ENCODE measurements around the gene PLK3.
A peak's percentile ranks its signal among the peaks of the same experiment; 100 is the strongest.
"Not testable (repeated sequence)": the region's sequence is repeated elsewhere in the genome, so short reads cannot be mapped to it uniquely, and the experiment has no call there.

Gene PLK3

DNA sequence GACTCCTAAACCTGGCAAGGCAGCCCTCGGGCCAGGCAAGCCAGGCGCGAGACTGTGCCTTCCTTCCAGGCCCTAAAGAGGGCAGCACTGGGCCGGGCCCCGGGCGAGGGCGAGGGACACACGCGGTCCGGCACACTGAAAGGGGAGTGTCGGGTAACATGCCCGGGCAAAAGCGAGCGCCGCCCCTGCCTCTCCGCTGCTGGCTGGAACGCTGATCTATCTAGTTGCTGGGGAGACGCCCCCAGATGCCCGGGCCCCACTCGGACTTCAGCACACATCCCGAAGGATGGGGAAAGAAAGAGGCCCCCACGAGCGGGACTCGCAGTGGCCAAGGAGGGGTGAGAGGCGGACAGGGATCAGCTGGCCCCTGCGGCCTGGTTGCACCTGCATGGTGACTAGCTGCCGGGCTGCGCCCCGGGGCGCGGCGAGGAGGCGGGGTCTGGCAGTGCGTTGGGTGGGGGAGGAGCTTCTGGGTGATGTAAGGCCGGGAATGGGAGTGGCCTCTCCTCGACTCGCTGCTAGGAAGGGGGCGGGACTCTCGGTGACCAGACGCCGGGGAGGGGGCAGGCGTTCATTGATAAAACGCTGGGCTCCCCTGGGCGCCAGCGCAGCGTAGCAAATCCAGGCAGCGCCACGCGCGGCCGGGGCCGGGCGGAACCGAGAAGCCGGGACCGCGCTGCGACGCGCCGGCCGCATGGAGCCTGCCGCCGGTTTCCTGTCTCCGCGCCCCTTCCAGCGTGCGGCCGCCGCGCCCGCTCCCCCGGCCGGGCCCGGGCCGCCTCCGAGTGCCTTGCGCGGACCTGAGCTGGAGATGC is at the start of gene PLK3:
Gene PLK3 (plus strand): TSS at position 608 of the 815 bp plus-strand sequence. CDS start 87 bp downstream, at position 695.
- FAIRE-seq: peak; percentile 98

DNA sequence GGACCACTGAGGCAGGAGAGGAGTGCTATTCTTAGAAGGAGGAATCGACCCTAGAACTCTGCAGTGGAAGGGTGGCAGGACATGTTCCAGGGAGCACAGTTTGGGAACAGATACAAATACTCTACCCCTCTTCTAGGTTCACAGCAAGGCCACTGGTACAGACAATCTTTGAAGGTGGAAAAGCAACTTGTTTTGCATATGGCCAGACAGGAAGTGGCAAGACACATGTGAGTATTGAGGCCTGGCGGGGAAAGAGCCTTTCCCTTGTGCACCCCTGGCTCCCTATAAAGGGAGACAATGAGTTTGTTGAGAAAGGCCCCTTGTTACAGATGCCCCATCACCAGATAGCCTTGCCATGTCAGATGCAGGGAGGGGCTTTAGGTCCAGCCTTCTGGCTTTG is 42.8 kb upstream of the PLK3 start:
- FAIRE-seq: no peak

DNA sequence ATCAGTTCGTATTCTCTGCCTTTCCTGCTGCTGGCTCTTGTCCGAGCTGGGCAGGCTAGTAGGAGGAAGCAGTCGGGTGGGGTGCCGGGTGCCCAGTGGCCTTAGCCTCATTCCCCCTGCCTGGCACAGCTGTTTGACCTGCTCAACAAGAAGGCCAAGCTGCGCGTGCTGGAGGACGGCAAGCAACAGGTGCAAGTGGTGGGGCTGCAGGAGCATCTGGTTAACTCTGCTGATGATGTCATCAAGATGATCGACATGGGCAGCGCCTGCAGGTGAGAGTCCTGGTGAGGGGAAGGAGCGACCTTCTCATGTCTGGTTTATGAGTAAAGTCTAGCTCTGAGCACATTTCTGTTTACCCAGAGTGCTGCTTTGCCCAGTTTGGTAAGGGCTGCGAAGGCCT is 41.1 kb upstream of the PLK3 start:
- no peak for FAIRE-seq

DNA sequence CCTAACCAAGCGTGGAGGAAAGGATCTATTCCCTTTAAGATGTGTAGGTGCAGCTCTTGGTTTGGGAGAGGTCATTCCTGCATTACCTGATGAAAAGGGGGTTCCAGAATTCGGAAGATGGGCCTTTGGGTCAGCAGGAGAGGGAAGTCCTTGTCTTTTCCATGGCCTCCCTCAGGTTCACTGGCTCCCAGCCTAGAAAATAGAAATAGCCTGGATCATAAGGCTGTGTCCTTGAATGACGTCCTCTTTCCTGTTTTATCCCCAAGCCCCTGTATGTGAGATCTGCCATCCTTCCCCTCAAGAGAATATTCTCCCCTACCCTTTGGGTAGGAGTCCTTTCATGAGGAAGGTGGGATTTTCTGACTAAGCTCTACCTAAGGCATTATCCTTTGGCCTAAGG is 39.3 kb upstream of the PLK3 start:
- no peak for FAIRE-seq

DNA sequence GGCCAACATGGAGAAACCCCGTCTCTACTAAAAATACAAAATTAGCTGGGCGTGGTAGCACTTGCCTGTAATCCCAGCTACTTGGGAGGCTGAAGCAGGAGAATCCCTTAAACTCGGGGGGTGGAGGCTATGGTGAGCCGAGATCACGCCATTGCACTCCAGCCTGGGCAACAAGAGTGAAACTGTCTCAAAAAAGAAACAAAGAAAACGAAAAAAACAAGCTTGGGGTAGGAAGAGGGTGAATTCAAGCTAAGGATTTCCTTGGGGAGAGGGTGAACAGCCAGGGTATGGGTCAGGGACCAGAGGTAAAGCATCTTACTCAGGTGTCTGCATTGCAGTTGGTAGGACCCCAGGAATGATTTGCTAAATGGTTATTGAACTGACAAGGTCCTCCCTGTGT is 33.8 kb upstream of the PLK3 start:
- not testable (repeated sequence) for FAIRE-seq

DNA sequence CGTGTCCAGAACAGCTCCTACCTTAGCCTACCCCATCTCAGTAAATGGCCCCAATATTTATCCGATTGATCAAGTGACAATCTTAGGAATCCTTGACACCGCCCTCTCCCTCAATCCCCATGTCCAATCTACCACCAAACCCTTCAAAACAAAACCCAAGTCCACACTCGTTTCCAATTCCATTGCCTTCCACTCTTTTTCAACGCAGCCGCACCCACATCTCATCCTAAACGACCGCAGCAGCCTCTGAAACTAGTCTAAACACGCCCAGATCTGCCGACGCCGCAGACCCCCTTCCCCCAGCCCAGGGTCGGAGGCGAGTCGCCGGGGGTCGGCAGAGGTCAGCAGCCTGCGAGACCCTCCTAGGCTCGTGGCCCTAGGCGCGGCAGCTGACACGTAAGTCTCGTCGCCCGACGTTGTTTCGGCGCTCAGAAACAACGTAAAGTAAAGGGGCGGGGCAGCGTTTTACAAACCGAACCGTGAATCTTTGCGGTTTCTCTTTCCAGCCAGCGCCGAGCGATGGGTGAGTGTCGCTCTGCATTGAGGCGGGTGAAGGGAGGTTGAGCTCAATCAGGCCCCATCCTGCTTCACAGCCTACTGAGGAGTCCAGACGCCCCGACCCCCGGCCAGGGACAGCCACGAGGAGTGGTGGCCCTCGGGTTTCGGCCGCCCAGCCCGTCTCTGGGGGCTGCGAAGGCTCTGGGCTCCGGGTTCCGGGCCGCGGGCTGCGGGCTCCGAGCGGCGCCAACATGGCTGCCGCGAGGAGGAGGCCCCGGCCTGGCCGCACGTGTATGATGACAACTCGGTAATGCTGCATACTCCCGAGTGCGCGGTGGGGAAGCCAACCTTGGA is 24.9 kb upstream of the PLK3 start, which contains the start of gene RPS8:
Gene RPS8 (plus strand): TSS at position 463 of the 852 bp plus-strand sequence. CDS start 57 bp downstream, at position 520.
- FAIRE-seq: peak; percentile 72

DNA sequence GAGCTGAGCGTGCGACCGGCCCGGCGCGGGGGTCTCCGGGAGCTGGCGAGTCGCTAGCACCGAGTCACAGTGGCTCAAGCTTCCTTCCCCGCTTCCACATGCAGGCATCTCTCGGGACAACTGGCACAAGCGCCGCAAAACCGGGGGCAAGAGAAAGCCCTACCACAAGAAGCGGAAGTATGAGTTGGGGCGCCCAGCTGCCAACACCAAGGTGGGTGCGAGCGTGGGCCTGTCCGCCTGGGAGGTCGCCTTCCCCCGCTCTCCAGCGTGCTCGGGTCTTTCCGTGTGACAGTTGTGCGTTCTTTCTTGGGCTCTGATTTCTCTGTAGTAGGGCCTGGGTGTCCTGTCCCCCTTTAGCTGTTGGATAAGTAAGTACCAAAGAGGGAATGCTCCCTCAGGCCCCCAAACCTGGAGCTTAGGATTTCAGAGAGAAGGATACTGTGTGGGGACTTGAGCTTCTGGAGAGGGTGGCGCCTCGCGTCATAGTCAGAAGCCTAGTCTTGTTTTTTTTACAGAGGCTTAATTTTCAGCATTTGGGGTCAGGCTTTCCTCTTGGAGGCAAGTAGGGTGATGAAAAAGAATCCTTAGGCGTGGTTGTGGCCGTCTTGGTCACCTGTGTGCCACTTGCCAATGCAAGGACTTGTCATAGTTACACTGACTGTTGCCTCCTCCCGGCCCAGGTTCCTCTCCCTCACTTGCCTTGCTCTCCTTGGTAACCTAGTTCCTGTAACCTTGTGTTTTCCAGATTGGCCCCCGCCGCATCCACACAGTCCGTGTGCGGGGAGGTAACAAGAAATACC is 24.0 kb upstream of the PLK3 start:
- FAIRE-seq: no peak

DNA sequence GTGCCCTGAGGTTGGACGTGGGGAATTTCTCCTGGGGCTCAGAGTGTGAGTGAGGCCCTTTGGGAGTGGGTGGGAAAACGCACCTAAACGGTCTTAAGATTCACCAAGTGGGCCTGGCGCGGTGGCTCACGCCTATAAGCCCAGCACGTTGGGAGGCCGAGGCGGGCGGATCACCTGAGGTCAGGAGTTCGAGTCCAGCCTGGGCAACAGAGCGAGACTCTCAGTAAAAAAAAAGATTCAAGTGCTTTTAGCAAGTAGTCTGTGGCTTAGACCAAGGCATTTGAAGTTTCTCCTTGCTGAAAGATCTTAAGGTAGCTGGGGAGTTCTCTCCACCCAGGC is 23.5 kb upstream of the PLK3 start:
- no peak for FAIRE-seq

DNA sequence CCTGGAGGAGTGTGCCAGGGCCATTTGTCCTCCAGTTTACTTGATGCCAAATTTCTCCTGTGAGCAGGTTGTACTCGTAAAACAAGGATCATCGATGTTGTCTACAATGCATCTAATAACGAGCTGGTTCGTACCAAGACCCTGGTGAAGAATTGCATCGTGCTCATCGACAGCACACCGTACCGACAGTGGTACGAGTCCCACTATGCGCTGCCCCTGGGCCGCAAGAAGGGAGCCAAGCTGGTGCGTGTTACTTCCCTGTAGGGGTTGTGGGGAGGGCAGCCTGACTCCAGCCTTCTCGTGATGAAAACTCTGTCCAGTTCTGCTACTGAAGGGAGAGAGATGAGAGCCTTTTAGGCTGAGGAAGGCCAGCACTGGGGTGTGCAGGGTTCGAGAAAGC is 22.6 kb upstream of the PLK3 start:
- FAIRE-seq: no peak

DNA sequence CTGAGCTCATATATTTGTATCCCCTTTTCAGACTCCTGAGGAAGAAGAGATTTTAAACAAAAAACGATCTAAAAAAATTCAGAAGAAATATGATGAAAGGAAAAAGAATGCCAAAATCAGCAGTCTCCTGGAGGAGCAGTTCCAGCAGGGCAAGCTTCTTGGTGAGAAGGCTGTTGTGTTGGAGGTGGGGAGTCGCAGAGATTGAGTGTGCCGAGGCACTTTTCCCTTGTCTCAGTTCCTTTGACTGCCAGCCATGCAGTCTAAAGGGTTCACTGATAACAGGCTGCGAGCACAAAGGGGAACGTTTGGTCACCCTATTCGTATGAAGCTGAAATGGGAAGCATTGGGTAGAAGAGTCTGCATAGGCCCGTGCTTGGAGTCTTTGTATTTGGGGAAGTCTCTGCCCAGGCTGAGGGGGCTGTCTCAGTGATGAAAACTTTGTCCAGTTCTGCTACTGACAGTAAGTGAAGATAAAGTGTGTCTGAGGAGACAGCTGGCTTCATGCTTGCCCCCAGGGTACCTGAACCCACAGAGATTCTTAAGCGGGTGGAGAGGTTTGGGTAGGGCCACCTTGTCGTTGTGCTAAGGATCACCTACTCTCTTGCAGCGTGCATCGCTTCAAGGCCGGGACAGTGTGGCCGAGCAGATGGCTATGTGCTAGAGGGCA is 22.1 kb upstream of the PLK3 start:
- no peak for FAIRE-seq

DNA sequence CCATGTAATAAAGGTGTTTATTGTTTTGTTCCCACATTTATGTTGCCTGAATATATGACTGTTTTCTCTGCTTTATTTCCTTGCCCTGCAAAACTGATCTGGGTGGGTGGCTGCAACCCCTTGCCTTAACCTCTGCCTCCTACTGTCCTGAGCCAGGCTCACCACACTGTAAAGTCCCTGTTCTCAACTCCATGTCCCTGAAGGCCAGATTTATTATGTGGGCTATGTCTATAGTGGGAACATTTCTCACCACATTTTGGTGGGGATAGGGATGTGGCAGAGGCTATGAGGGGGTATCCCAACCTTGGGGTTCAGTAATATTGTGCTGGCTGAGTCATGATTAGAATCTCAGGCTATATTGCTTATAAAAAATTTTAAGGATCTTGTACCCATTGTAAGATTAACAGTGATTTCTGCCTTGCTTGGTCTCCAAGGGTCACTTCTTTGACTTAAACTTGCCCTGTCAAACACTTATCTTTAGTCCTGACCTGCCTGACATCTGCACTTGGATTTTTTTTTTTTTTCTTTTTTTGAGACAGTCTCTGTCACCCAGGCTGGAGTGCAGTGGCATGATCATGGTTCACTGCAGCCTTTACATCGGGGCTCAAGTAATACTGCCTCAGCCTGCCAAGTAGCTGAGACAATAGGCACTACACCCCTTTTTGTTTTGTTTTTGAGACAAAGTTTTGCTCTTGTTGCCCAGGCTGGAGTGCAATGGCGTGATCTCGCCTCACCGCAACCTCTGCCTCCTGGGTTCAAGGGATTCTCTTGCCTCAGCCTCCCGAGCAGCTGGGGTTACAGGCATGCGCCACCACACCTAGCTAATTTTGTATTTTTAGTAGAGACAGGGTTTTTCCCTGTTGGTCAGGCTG is 21.2 kb upstream of the PLK3 start:
- no peak for FAIRE-seq

DNA sequence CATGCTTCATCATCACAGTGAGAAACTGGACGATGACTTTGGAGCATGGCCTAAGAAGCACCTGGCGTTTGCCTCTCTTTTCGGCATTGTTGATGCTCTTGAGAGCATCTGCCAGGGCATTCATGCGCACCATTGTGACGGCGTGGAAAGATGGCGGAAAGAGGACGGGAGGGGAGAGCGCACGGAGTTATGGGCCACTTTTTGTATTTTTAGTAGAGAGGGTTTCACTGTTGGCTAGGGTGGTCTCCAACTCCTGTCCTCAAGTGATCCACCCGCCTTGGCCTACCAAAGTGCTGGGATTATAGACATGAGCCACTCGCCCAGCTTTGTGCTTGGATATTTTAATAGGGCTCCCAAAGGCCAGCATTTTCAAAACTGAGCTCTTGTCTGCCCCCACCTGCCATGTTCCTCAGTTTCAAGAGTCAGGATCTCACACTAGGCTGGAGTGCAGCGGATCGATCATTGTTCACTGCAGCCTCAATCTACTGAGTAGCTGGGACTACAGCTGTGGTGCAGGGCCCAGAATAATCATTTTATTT is 19.5 kb upstream of the PLK3 start:
- FAIRE-seq: peak; percentile 46

DNA sequence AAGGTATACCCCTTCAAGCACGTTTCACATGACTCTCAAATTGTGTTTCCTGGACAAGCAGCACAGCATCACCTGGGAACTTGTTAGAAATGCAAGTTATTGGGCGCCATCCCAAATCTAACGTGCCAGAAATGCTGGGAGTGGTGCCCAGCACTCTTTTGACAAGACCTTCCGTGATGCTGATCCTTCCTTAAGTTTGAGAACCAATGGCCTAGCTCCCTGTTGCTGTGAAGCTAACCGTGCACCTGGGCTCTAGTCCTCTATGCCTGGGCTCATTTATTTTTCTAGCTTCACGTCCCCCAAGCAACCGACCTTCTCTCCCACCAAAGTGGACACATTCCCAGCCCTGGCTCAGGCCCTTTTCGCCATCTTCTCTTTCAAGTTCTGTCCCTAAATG is 16.5 kb upstream of the PLK3 start:
- FAIRE-seq: no peak

DNA sequence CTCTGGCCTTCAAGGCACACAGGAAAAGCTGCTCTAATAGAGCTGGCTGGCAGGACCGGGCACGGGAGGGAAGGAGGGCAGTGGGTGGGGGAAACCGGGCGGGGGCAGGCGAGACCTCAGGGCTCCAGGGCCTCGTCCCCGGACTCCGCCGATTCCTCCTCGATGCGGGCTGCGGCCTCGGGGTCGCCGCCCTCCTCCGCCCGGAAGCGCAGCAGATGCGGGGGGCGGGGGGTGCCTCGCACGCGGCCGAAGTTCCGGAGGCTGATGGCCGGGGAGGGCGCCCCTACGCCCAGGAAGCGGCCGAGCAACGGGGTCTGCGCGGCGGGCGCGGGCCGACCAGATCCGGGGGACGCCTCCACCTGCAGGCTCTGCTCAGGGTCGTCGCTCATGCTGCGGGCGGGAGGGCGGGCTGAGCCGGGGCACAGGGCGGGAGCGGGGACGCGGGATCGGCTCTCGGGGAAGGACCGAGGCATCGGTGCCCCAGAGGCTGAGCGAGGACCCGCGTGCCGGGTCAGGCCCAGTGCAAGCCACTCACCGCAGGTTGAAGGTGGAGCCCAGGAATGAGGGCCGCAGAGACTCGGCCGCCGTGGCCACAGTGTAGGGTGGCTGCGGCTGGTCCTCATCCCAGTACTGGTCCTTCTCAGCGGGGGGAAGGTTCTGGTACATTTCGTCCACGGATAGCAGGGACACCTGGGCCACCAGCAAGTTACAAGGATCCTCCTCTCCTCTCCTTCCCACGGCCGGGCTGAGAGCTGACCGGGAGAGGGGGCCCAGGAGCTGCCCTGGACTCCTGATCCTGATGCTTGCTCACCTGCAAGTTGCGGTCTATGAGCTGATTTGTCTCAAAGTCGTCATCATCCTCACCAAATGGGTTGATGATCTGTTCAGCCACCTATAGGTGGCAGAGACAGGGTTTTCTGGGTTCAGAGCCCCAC is 15.8 kb upstream of the PLK3 start:
- no peak for FAIRE-seq

DNA sequence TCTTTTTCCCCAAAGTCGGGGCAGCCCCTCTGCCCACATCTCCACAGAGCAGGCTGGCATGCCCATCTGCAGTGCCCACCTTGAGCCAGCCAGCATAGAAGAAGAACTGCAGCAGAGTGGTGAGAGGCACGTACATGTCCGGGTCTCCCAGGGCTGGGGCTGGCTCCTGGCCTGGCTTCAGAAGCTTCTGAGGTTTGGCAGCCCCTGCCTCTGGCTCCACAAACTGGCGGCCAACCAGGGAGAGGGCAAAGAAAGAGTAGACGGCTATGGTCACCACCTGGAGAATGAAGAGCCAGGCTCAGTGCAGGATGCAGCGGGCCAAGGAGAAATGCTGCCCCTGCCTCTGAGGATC is 15.2 kb upstream of the PLK3 start:
- no peak for FAIRE-seq

DNA sequence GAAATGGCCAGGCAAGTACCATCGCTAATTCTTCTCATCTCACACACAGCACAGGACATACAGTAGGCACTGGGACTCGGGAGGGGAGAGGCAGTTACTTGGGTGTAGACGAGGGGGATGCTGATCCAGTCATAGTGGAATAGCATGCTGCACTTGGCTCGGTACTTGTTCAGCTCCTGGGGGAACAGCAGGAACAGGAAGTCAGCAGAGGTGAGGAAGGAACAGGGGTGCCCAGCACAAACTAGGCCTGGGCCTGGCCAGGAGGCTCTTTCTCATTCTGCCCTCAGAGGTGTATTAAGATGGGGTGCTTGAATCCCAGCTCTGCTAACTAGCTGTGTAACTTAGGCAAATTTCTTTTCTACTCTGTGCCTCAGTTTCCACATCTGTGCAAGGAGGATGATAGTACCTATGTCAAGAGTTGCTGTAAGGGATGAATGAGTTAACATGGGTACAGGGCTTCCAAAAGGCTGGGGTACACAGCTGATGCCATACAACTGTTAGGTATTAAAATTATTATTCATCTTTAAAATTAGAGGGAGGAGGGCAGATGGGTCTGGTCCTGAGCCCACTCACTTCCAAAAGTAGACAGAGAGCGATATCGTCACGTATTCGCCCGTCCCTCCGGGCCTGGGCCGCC is 14.6 kb upstream of the PLK3 start:
- no peak for FAIRE-seq

DNA sequence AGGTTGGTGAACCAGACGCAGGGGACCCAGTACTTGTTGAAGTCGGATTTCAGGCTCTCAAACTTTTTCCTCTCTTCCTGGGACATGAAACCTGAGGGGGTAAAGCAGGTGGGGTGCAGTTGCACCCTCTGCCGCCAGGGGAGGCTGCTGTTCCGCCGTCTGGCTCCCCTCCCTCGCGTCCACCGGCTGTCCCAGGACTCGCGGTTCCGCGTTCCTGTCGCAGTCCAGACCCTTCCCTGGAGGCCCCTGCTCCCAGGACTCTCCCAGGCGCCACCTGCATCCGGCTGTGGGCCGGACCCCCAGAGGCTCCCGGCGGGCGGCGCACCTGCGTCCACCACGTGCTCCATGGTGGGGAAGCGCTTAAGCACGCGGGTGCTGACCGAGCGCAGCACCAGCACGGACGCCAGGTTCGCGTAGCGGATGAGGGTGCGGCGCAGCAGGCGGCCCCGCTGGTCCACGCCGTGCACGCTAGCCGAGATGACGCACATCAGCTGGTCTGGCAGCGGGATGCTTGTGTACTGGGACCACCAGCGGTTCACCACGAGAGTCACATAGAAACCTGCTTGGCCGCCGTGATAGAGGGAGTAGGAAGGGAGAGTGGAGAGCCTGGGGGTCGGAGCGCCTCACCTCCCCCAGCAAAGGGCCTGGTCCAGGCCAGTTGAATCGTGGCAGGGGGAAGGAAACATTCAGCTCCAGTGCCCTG is 13.9 kb upstream of the PLK3 start:
- FAIRE-seq: no peak

DNA sequence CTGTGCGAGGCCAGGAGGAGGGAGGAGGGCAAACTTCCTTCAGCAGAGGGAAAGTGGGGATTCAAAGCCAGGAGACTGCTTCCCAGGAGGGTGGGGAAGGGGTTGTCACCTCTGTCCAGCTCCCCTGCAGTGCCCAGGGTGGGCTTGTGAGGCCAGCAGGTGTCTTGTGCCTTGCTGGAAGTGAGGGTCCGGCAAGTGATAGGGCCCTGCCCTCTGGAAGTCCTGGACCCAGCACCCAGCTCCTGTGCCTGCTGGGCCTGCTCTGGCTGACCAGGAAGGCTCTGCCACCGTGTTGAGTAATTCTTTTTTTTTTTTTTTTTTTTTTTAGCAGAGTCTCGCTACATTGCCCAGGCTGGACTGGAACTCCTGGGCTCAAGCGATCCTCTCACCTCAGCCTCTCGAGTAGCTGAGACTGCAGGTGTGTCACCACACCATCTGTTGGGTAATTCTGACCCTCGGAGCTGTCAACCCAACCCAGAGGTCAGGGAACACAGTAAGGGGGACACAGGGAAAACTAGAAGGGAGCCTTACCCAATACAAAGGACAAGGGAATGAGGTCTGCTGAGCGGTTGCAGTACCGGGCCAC is 13.2 kb upstream of the PLK3 start:
- FAIRE-seq: no peak

DNA sequence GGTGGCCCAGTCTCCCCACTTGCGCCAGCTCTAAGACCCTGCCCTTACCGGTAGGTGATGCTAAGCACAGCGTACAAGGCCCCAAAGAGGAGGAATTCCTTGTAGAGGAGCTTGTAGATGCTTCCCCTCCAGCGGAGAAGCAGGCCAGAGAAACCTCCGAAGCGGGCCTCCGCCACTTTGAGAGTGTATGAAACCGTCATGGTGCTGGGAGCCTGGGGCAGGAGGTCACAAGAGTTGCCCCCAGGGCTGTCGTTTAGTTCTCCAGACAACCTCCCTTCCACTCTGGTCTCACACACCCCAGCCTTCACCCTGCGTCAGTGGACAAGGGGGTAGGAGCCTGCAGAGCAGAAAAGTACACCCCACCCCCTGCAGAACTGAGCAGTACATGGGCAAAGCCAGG is 12.7 kb upstream of the PLK3 start:
- FAIRE-seq: no peak

Data from G401.6 (cell line).